ENCODE data around the gene TUBGCP3. TPM values are rescaled to one million over a fixed set of nuclear protein-coding genes. Genes with fewer than 3 reads are reported as not detected.

Gene TUBGCP3
- total RNA-seq, 4 donors from 2014 or later, result 21.9 to 56.3 (median 29.3) TPM

DNA sequence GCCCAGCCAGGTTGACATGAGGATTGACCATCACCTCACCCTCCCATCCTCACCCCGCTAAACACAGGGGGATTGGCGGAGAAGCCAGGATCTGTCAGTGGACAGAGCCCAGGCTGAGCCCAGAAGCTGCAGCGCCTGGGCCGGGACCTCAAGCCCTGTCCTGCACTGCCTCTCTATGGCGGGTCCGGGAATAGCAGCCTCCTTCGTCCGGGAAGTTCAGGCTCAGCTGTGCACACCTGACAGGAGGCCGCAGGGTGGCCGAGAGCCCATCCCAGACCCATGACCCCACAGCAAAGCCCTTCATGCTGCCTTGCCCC, 144.0 kb downstream of the TUBGCP3 start:
- TF ChIP-seq, protein P1, sequence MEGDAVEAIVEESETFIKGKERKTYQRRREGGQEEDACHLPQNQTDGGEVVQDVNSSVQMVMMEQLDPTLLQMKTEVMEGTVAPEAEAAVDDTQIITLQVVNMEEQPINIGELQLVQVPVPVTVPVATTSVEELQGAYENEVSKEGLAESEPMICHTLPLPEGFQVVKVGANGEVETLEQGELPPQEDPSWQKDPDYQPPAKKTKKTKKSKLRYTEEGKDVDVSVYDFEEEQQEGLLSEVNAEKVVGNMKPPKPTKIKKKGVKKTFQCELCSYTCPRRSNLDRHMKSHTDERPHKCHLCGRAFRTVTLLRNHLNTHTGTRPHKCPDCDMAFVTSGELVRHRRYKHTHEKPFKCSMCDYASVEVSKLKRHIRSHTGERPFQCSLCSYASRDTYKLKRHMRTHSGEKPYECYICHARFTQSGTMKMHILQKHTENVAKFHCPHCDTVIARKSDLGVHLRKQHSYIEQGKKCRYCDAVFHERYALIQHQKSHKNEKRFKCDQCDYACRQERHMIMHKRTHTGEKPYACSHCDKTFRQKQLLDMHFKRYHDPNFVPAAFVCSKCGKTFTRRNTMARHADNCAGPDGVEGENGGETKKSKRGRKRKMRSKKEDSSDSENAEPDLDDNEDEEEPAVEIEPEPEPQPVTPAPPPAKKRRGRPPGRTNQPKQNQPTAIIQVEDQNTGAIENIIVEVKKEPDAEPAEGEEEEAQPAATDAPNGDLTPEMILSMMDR (IDR thresholded peaks at IDR 0.05), result peak; percentile 70 to 87 (median 80)
- TF ChIP-seq POLR2A (IDR thresholded peaks at IDR 0.05), result no peak
- peaks cover 0 to 42% of the 10 kb centered on the region in 2 donors for H3K27me3 ChIP-seq
- DNase-seq (ENCODE audit: low spot score in 2 of 2), result peak in 1 of 2 donors; percentile 55
- H3K9me3 ChIP-seq, result peaks cover 0 to 2% (median 0%) of the 10 kb centered on the region in 4 donors
- no peak overlapping the region for H3K27ac ChIP-seq
- 0 to 3% methylated on average over 5 to 8 of the region's 10 CpGs for WGBS, 2 donors
- H3K4me1 ChIP-seq, result peaks cover 0 to 11% (median 0%) of the 10 kb centered on the region in 4 donors
- no peak overlapping the region for H3K4me3 ChIP-seq
- H3K36me3 ChIP-seq, result no peaks in the 10 kb centered on the region

GRCh38 chr13:112443191-112443994, 144.6 kb downstream of the TUBGCP3 start:
- H3K4me1 ChIP-seq, result peaks cover 0 to 11% (median 0%) of the 10 kb centered on the region in 4 donors
- no peak for DNase-seq (ENCODE audit: low spot score in 2 of 2)
- H3K9me3 ChIP-seq, result peaks cover 0 to 7% (median 0%) of the 10 kb centered on the region in 4 donors
- peaks cover 0 to 42% of the 10 kb centered on the region in 2 donors for H3K27me3 ChIP-seq
- no peak overlapping the region for H3K27ac ChIP-seq
- TF ChIP-seq, protein P1 (IDR thresholded peaks at IDR 0.05), result no peak
- no peak for TF ChIP-seq POLR2A (IDR thresholded peaks at IDR 0.05)
- no peak for TF ChIP-seq EP300 (IDR thresholded peaks at IDR 0.05)
- WGBS, 2 donors, result 22% methylated on average over 29 to 30 of the region's 31 CpGs
- H3K4me3 ChIP-seq, result no peak overlapping the region
- no peaks in the 10 kb centered on the region for H3K36me3 ChIP-seq

DNA sequence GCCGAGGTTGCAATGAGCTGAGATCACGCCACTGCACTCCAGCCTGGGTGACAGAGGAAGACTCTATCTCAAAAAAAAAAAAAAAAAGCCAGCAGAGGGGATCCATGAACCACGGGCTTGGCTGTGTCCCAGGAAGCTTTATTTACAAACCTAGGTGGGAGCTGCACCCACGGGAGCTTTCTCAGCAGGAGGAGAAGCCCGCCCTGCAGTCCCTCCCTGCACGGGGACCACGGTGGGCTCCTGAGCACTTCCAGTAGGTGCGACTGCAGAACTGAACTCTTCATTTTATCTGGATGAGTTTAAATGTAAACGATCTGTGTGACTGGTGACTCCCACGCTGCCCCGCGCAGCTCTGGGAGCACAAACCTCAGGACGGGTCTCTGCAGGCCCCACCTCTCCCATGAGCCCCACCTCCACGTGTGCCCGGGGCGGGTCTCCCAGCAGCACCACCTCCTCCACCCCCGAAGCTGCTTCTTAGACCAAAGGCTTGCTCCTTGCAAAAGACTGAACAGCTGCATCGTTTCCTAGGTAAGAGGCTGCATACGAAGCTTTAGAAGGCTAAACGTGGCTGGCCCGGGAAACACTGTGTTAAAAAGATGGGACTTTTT, 145.4 kb downstream of the TUBGCP3 start:
- peaks cover 0 to 42% of the 10 kb centered on the region in 2 donors for H3K27me3 ChIP-seq
- no peak for DNase-seq (ENCODE audit: low spot score in 2 of 2)

GRCh38 chr13:112441779-112442310, 146.1 kb downstream of the TUBGCP3 start:
- WGBS, 2 donors, result 78 to 80% methylated on average over 7 to 19 of the region's 19 CpGs
- DNase-seq (ENCODE audit: low spot score in 2 of 2), result no peak
- peaks cover 0 to 42% of the 10 kb centered on the region in 2 donors for H3K27me3 ChIP-seq
- H3K27ac ChIP-seq, result no peak overlapping the region
- no peaks in the 10 kb centered on the region for H3K36me3 ChIP-seq
- peaks cover 0 to 17% (median 2%) of the 10 kb centered on the region in 4 donors for H3K9me3 ChIP-seq
- H3K4me1 ChIP-seq, result peaks cover 0 to 11% (median 0%) of the 10 kb centered on the region in 4 donors
- H3K4me3 ChIP-seq, result no peak overlapping the region
- TF ChIP-seq POLR2A (IDR thresholded peaks at IDR 0.05), result no peak
- TF ChIP-seq EP300 (IDR thresholded peaks at IDR 0.05), result no peak
- TF ChIP-seq, protein P1 (IDR thresholded peaks at IDR 0.05), result no peak

More for the DNA sequence above, 145.4 kb downstream of the TUBGCP3 start:
- Histone ChIP-seq H3K4me3 (no peak overlapping the region), H3K9me3 (peaks cover 0 to 15% (median 2%) of the 10 kb centered on the region in 4 donors), H3K27ac (no peak overlapping the region), H3K36me3 (no peaks in the 10 kb centered on the region), H3K4me1 (peaks cover 0 to 11% (median 0%) of the 10 kb centered on the region in 4 donors)
- TF ChIP-seq POLR2A (IDR thresholded peaks at IDR 0.05) (no peak), EP300 (IDR thresholded peaks at IDR 0.05) (no peak)
- TF ChIP-seq, protein P1 (IDR thresholded peaks at IDR 0.05), result no peak
- WGBS, 2 donors, result 53 to 55% methylated on average over 21 of the region's 21 CpGs

DNA sequence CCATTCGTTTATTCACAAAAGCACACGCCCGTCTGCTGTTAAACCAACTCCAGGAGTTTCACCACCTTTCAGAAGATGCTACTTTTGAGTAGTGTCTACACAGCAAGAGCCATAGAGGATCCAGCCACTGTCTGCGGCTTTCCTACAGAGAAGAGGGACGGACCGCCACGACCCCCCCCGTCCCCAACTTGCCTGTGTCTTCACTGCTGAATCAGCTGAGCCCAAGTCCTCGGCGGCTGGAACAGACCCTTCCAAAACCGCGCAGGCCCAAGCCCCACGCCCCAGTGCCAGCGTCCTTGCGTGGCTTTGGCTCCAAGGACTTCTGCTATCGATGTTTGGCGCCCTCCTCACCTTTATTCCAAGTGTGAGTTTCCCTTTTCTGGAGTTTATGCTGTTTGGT, 146.7 kb downstream of the TUBGCP3 start:
- Histone ChIP-seq H3K27ac (no peak overlapping the region), H3K4me3 (no peak overlapping the region), H3K9me3 (peaks cover 0 to 17% (median 2%) of the 10 kb centered on the region in 4 donors), H3K4me1 (peaks cover 0 to 11% (median 0%) of the 10 kb centered on the region in 4 donors), H3K27me3 (peaks cover 0 to 42% of the 10 kb centered on the region in 2 donors), H3K36me3 (no peaks in the 10 kb centered on the region)
- DNase-seq (ENCODE audit: low spot score in 2 of 2), result no peak
- WGBS, 2 donors, result 86 to 91% methylated on average over 17 of the region's 17 CpGs
- TF ChIP-seq POLR2A (IDR thresholded peaks at IDR 0.05) (no peak), EP300 (IDR thresholded peaks at IDR 0.05) (no peak)
- TF ChIP-seq, protein P1 (IDR thresholded peaks at IDR 0.05), result no peak

All from tibial nerve (tissue), 4 donors.